CD14-positive monocyte (primary cell): ENCODE results near the gene PPP1R1B. TPM values are rescaled to one million over a fixed set of nuclear protein-coding genes. Genes with fewer than 3 reads are reported as not detected.

Experiments used
- DNase-seq, 3 donors: peaks; one replicate each; pipeline ENCODE4 v3.0.0-alpha.2; 2011 to 2022
- H2AFZ ChIP-seq: 2 replicates; pipeline ENCODE4 v1.6.0; 2012; ENCODE audit warnings: mild to moderate bottlenecking, low read depth, low read length, inconsistent platforms; ENCODE audit not compliant: insufficient read depth, poor library complexity, severe bottlenecking
- H3K27ac ChIP-seq, 2 donors: 1 replicate in 1 of 2; 2 replicates in 1 of 2; pipeline ENCODE4 v1.5.1; 2012 to 2013; ENCODE audit warnings: low read length in 2 of 2, control low read depth in 1 of 2, inconsistent platforms in 1 of 2, low read depth in 1 of 2, mild to moderate bottlenecking in 1 of 2
- H3K27me3 ChIP-seq, 2 donors: one replicate each; pipeline versions ENCODE4 v1.6.0 to v1.6.1; 2011 to 2013; ENCODE audit warnings: low read length in 2 of 2; ENCODE audit not compliant: control insufficient read depth in 2 of 2, insufficient read depth in 2 of 2
- H3K36me3 ChIP-seq, 2 donors: replicated peaks in 1 of 2; 1 replicate in 1 of 2; 2 replicates in 1 of 2; pipeline versions ENCODE4 v1.5.1 to v1.6.1; 2012 to 2013; ENCODE audit warnings: low read length in 2 of 2, control low read depth in 1 of 2, inconsistent platforms in 1 of 2, mild to moderate bottlenecking in 1 of 2; ENCODE audit not compliant: insufficient read depth in 2 of 2, control insufficient read depth in 1 of 2
- H3K4me1 ChIP-seq, 2 donors: 1 replicate in 1 of 2; 2 replicates in 1 of 2; pipeline versions ENCODE4 v1.5.1 to v1.6.1; 2012 to 2013; ENCODE audit warnings: low read length in 2 of 2, control low read depth in 1 of 2, inconsistent platforms in 1 of 2, mild to moderate bottlenecking in 1 of 2, moderate library complexity in 1 of 2; ENCODE audit not compliant: insufficient read depth in 2 of 2, control insufficient read depth in 1 of 2
- H3K4me2 ChIP-seq: replicated peaks from 2 replicates; pipeline ENCODE3; 2012; ENCODE audit warnings: low read length, moderate library complexity, mild to moderate bottlenecking; ENCODE audit not compliant: poor library complexity, severe bottlenecking; ENCODE audit errors: extremely low read depth
- H3K4me3 ChIP-seq, 3 experiments: fragments of 200-600 bp in 1 of 3; sonication (generic) in 1 of 3; replicated peaks in 1 of 3; 1 replicate in 2 of 3; 2 replicates in 1 of 3; pipeline ENCODE4 v1.5.1; 2011 to 2013; ENCODE audit warnings: low read length in 3 of 3, mild to moderate bottlenecking in 3 of 3, control low read depth in 2 of 3, low read depth in 2 of 3, inconsistent platforms in 1 of 3, moderate library complexity in 1 of 3
- H3K79me2 ChIP-seq: 2 replicates; pipeline ENCODE4 v1.6.0; 2012; ENCODE audit warnings: mild to moderate bottlenecking, control low read depth, inconsistent platforms, low read length, moderate library complexity; ENCODE audit not compliant: insufficient read depth
- H3K9ac ChIP-seq: 2 replicates; pipeline ENCODE4 v1.6.0; 2017; ENCODE audit warnings: low read length, mild to moderate bottlenecking; ENCODE audit not compliant: insufficient read depth, poor library complexity, severe bottlenecking
- H3K9me3 ChIP-seq, 2 donors: replicated peaks in 1 of 2; 1 replicate in 1 of 2; 2 replicates in 1 of 2; pipeline versions ENCODE4 v1.5.1 to v1.6.1; 2012 to 2013; ENCODE audit warnings: low read length in 2 of 2, control low read depth in 1 of 2; ENCODE audit not compliant: control insufficient read depth in 1 of 2, insufficient read depth in 1 of 2
- H4K20me1 ChIP-seq: 2 replicates; pipeline ENCODE4 v1.6.0; 2012; ENCODE audit warnings: mild to moderate bottlenecking, low read length, control low read depth, moderate library complexity; ENCODE audit not compliant: insufficient read depth
- H3K27ac Mint-ChIP-seq, 7 donors: one replicate each; pipeline ENCODE4 v1.8.0; 2020; ENCODE audit warnings: mild to moderate bottlenecking in 7 of 7, mixed read lengths in 7 of 7, moderate library complexity in 6 of 7, inconsistent platforms in 2 of 7
- H3K27me3 Mint-ChIP-seq, 3 donors: one replicate each; pipeline ENCODE4 v1.8.0; 2021 to 2022; ENCODE audit warnings: low read depth in 3 of 3, mild to moderate bottlenecking in 3 of 3, mixed read lengths in 3 of 3, moderate library complexity in 3 of 3, inconsistent platforms in 1 of 3
- H3K36me3 Mint-ChIP-seq, 2 donors: one replicate each; pipeline ENCODE4 v1.8.0; 2020; ENCODE audit warnings: mixed read lengths in 2 of 2, inconsistent platforms in 1 of 2, mild to moderate bottlenecking in 1 of 2
- H3K4me1 Mint-ChIP-seq: one replicate; pipeline ENCODE4 v1.8.0; 2020; ENCODE audit warnings: mild to moderate bottlenecking, mixed read lengths
- H3K4me3 Mint-ChIP-seq, 2 donors: one replicate each; pipeline ENCODE4 v1.8.0; 2020; ENCODE audit warnings: mild to moderate bottlenecking in 2 of 2, mixed read lengths in 2 of 2, moderate library complexity in 1 of 2
- H3K9me3 Mint-ChIP-seq, 7 donors: one replicate each; pipeline ENCODE4 v1.8.0; 2020 to 2022; ENCODE audit warnings: mixed read lengths in 7 of 7, mild to moderate bottlenecking in 6 of 7, moderate library complexity in 6 of 7, inconsistent platforms in 2 of 7
- CTCF ChIP-seq: fragments of 200-600 bp; IDR thresholded peaks from one replicate; pipeline ENCODE4 v1.8.0; 2022; ENCODE audit warnings: antibody characterized with exemption, mild to moderate bottlenecking
- WGBS: methylation state at CpG from one replicate; pipeline ENCODE4 v1.1.5; 2013; ENCODE audit warnings: missing lambda C conversion rate; ENCODE audit not compliant: insufficient coverage; 5-methylcytosine and 5-hydroxymethylcytosine counted together
- intact Hi-C, 2 donors: fragments of 100-400 bp; cut with micrococcal nuclease; formaldehyde crosslinking; loops; one replicate each; pipeline versions ENCODE4 v1.15.0 to v1.15.1; 2023
- polyA plus RNA-seq, 3 donors: library from polyadenylated mRNA; depleted of rRNA in 1 of 3; unstranded in 2 of 3; stranded (reverse) in 1 of 3; fragments of 300-500 nt in 2 of 3; fragments of >200 nt in 1 of 3; fragmentation: Illumina TruSeq in 2 of 3; gene quantifications; 1 replicate in 2 of 3; 2 replicates in 1 of 3; pipeline ENCODE4 v1.2.3, GENCODE V29; 2012 to 2021

PPP1R1B gene
- polyA plus RNA-seq, 3 donors: 0.05 TPM; not detected in 2

GRCh38 chr17:39603304-39604016, 23.3 kb upstream of the PPP1R1B start:
- no peak for TF ChIP-seq CTCF
- H3K27me3 Mint-ChIP-seq: peaks cover 85 to 98% (median 96%) of the 10 kb centered on the region in 3 donors
- peaks cover 0 to 32% (median 10%) of the 10 kb centered on the region in 7 donors for H3K9me3 Mint-ChIP-seq
- H3K27ac Mint-ChIP-seq: no peak overlapping the region
- H3K9me3 ChIP-seq: peaks cover 0 to 43% of the 10 kb centered on the region in 2 donors
- peaks cover 3 to 5% of the 10 kb centered on the region in 2 donors for H3K4me1 ChIP-seq
- H2AFZ ChIP-seq: no peak overlapping the region
- no peak overlapping the region for H3K9ac ChIP-seq
- DNase-seq: no peak
- H3K79me2 ChIP-seq: no peaks in the 10 kb centered on the region
- no peak overlapping the region for H3K4me2 ChIP-seq
- no peak overlapping the region for H3K27ac ChIP-seq
- H3K36me3 Mint-ChIP-seq: peaks cover 0 to 5% of the 10 kb centered on the region in 2 donors
- peaks cover 19% of the 10 kb centered on the region for H3K4me1 Mint-ChIP-seq
- no peak overlapping the region for H3K4me3 ChIP-seq
- no peaks in the 10 kb centered on the region for H3K36me3 ChIP-seq
- 6% methylated on average over 7 of the region's 14 CpGs for WGBS
- H3K4me3 Mint-ChIP-seq: peak overlapping the region in 1 of 2 donors; percentile 85
- intact Hi-C loops: loop anchor here in 1 of 2 donors (2.0 kb wide), 1 partner anchor 15 kb away; no protein-coding TSS in a partner anchor
- H3K27me3 ChIP-seq: peaks cover 86 to 99% of the 10 kb centered on the region in 2 donors
- no peaks in the 10 kb centered on the region for H4K20me1 ChIP-seq

- peaks cover 16% of the 10 kb centered on the region for H3K4me1 Mint-ChIP-seq
- Histone ChIP-seq H3K4me2 (no peak overlapping the region), H3K27ac (no peak overlapping the region), H3K4me3 (no peak overlapping the region), H3K4me1 (peaks cover 3 to 5% of the 10 kb centered on the region in 2 donors), H3K9ac (no peak overlapping the region), H3K27me3 (peaks cover 83 to 99% of the 10 kb centered on the region in 2 donors), H4K20me1 (no peaks in the 10 kb centered on the region), H3K79me2 (no peaks in the 10 kb centered on the region), H3K9me3 (peaks cover 0 to 38% of the 10 kb centered on the region in 2 donors), H3K36me3 (no peaks in the 10 kb centered on the region), H2AFZ (no peak overlapping the region)
- no peak for TF ChIP-seq CTCF
- peaks cover 0 to 30% (median 7%) of the 10 kb centered on the region in 7 donors for H3K9me3 Mint-ChIP-seq
- H3K27ac Mint-ChIP-seq: peak overlapping the region in 1 of 7 donors; percentile 40
- peak overlapping the region; percentile 41 to 80 for H3K4me3 Mint-ChIP-seq
- intact Hi-C loops: no loop called here
- H3K36me3 Mint-ChIP-seq: peaks cover 0 to 5% of the 10 kb centered on the region in 2 donors
- H3K27me3 Mint-ChIP-seq: peaks cover 87 to 98% (median 95%) of the 10 kb centered on the region in 3 donors
- WGBS: 9% methylated on average over 23 of the region's 31 CpGs
- no peak for DNase-seq
These were observed 21.8 kb upstream of the PPP1R1B start for GRCh38 chr17:39604911-39605491.
